T follicular helper cell (primary cell): ENCODE data around the gene ETV1.

Experiments used
- DNase-seq: peaks from one replicate; pipeline ENCODE4 v3.0.0-alpha.2; 2020; ENCODE audit warnings: low read depth
- total RNA-seq, 2 experiments: gene quantifications; one replicate each; lab custom pipeline; 2026; lab: John Stamatoyannopoulos, UW

Gene ETV1
- 0.12 to 0.13 reads per million in 2 experiments for total RNA-seq

- DNase-seq: no peak
Measured at GRCh38 chr7:13989126-13989948, at the start of gene ETV1. ETV1 (minus strand) TSS chr7:13989666; CDS start chr7:13989052, 614 bp downstream.

DNA sequence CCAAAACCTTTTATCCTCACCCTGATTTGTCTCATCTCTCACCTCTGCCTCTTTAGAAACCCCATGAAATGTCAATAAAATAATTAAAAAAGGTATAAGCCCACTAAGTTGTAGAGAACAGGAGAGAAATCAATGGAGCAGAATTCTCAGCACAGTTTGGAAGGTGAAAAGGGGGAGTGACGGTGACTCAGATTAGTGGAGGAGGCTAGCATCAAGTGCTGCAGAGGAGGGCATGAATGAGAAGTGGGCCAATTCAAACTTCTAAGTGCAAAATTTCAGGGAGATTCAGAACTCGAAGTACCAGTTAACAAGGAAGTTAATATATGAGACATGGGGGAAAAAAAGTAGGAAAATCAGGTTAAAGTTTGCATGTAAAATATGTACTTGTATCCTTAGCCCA is 34.9 kb upstream of the ETV1 start:
- no peak for DNase-seq

DNA sequence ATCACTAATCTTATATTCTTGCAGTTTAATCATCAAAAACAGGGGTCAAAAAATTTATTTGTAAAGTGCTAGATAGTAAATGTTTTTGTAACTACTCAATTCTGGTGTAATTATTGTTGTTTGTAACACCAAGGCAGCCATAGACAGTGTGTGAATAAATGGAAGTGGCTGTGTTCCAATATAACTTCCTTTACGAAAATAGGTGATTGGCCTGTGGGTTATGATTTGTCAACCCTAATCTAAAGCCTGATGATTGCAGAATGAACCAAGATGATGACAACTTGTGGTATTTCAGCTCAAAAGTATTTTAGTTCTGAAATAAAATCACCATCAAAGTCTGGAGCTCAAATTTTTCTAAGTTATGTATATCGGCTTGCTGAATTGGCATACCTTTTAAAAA is 34.4 kb upstream of the ETV1 start:
- DNase-seq: no peak

GRCh38 chr7:14023342-14023741 is 33.9 kb upstream of the ETV1 start:
- no peak for DNase-seq

GRCh38 chr7:14021069-14021468 is 31.6 kb upstream of the ETV1 start:
- DNase-seq: no peak

- DNase-seq: no peak
Measured at GRCh38 chr7:14020339-14020900, 31.0 kb upstream of the ETV1 start.

GRCh38 chr7:14018751-14019150 is 29.3 kb upstream of the ETV1 start:
- no peak for DNase-seq

DNA sequence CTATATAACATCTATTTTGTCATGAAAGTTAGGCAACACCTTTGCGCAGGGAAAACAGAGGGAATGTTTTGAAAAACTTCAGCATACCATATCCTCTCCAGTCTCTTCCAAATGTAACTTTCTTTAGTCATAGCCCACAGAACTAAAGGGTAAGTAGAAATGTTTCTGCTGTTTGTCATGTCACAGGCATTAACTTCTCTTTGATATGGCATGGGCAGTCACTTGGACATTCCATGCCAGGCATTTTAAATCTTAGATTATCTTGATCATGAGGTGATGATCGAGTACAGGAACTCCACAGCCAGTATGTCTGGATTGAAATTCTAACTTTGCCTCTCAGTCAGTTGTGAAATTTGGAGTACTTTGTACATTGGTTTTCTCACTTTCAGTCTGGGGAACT is 27.5 kb upstream of the ETV1 start:
- DNase-seq: no peak

- no peak for DNase-seq
Measured at GRCh38 chr7:14013898-14014297, 24.4 kb upstream of the ETV1 start.

- no peak for DNase-seq
Measured at GRCh38 chr7:14009453-14010418, 20.3 kb upstream of the ETV1 start.

GRCh38 chr7:14001139-14001538 is 11.7 kb upstream of the ETV1 start:
- no peak for DNase-seq

DNA sequence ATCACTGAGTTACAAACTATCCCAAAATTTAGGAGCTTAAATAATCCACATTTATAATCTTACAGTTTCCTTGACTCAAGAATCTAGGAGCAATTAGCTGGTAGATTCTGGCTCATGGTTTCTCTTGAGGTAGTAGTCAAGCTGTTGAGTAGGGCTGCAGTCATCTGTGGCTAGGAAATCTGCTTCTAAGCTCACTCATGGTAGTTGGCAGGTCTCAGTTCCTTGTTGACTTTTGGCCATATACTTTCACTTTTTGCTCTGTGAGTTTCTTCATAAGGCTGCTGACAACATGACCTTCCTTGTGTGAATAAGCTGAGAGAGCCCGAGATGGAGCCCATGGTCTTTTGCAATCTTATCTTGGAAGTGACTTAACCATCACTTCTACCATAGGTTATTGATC is 10.8 kb upstream of the ETV1 start:
- no peak for DNase-seq

- DNase-seq: no peak
Measured at GRCh38 chr7:13998866-13999265, 9.4 kb upstream of the ETV1 start.

DNA sequence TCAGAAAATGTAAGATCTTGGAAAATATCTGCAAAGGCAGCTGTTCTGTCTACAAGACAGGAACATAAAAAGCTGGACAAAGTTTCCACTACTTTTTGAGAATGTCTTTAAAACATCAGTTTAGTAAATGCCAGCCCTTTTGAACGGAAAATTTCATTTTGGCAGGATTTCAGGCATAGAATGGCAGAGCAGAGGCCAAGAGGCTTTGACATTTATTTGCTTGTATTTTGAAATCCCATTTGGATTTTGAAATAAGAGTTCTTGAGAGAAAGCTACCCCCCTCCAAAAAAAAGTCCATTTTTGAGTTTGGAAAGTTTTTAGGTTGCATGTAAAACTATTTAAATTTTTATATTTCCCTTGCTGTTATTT is 3.1 kb upstream of the ETV1 start:
- no peak for DNase-seq

GRCh38 chr7:13991791-13992595 is 2.5 kb upstream of the ETV1 start:
- no peak for DNase-seq

- no peak for DNase-seq
Measured at GRCh38 chr7:13990984-13991790, 1.7 kb upstream of the ETV1 start.

GRCh38 chr7:13990319-13990983 is 985 bp upstream of the ETV1 start:
- no peak for DNase-seq

DNA sequence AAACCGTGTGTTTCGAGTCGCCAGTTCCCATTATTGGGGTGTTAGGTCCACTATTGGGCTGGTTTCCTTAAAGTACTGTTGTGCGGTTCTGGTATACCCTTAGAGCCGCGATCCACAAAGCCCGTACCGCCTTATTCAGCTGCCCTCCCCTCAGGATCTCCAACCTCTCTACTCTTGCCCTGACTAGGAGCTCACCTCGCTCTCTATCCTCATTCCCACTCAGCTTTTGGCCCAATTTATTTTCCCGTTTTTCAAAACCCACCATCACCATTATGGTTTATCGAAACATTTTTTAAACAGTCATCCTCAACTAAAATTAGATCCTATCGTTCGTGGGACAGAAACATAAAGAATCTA is 461 bp upstream of the ETV1 start:
- no peak for DNase-seq

DNA sequence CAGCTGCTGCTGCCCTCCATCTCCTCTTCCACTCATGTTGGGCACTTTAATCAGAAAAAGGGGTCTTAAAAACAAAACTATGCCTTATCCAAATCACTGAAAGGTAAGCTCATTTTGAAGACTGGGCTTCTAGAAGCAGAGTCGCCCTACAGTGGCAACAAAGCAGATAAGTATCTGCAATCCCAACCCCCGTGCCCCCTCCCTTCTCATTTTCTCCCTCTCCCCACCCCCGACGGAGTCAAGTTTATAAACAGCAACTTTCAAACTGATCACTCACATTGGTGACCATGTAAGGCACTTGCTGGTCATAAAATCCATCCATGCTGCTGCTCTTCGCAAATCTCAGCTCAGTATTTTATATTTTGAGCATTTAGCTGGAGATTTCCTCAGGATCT is 738 bp downstream of the ETV1 start:
- DNase-seq: no peak

DNA sequence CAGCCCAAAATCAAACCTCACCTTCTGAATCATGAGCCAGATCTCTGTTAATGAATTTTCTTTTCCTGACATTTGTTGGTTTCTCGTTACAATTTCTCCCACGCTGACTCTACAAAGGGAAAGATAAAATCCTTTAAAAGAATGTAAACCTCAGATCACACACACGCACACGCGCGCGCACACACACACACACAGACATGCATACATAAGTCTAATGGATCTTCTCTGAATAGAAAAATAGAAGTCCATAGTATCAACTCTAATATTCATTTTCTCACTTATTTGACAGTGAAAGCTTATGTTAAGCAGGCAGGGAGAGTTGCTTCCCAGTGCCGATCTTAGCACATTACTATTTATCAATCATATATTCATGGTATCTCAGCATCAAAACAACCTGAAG is 1.4 kb downstream of the ETV1 start:
- DNase-seq: no peak
